RWPE1 (cell line): ENCODE results near the gene LHX2.

Experiments
- CTCF ChIA-PET: fragments of 350-600 bp; sonication (Branson Sonifier 250); formaldehyde crosslinking; extraction: SDS; loops from one replicate; lab custom pipeline; 2021; lab: Yijun Ruan, JAX
- POLR2A ChIA-PET: fragments of 400-600 bp; formaldehyde crosslinking; extraction: SDS; loops from one replicate; lab custom pipeline; 2020; ENCODE audit warnings: antibody characterized with exemption; ENCODE audit not compliant: low non-redundant PET; lab: Yijun Ruan, JAX
- DNase-seq: peaks from one replicate; pipeline ENCODE4 v3.0.0; 2012; ENCODE audit warnings: low spot score
- H3K27ac ChIP-seq: fragments of 450-650 bp; 2 replicates; pipeline ENCODE4 v1.5.1; 2017
- TF ChIP-seq, protein P1 (sequence below): fragments of 450-650 bp; conservative IDR thresholded peaks from 2 replicates; pipeline ENCODE4 v1.5.1; 2017; ENCODE audit warnings: low read depth, mild to moderate bottlenecking

LHX2 gene

DNA sequence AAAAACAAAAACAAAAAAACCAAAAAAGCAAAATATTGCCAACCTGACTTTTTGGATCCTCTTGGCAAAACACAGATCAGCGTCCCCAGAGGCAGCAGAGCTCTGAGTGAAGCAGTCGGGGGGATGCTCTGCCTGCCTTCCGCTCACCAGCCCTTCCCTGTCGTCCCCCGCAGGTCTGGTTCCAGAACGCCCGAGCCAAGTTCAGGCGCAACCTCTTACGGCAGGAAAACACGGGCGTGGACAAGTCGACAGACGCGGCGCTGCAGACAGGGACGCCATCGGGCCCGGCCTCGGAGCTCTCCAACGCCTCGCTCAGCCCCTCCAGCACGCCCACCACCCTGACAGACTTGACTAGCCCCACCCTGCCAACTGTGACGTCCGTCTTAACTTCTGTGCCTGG, 20.7 kb downstream of the LHX2 start:
- TF ChIP-seq, protein P1, sequence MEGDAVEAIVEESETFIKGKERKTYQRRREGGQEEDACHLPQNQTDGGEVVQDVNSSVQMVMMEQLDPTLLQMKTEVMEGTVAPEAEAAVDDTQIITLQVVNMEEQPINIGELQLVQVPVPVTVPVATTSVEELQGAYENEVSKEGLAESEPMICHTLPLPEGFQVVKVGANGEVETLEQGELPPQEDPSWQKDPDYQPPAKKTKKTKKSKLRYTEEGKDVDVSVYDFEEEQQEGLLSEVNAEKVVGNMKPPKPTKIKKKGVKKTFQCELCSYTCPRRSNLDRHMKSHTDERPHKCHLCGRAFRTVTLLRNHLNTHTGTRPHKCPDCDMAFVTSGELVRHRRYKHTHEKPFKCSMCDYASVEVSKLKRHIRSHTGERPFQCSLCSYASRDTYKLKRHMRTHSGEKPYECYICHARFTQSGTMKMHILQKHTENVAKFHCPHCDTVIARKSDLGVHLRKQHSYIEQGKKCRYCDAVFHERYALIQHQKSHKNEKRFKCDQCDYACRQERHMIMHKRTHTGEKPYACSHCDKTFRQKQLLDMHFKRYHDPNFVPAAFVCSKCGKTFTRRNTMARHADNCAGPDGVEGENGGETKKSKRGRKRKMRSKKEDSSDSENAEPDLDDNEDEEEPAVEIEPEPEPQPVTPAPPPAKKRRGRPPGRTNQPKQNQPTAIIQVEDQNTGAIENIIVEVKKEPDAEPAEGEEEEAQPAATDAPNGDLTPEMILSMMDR: no peak
- H3K27ac ChIP-seq: no peak overlapping the region
- ChIA-PET POLR2A (no interaction called here), CTCF (interaction anchor here (0.6 to 1.8 kb wide), 3 partner anchors 9 to 683 kb away, joined by 3 to 8 read pairs (median 4); no protein-coding TSS in a partner anchor)
- DNase-seq: no peak

DNA sequence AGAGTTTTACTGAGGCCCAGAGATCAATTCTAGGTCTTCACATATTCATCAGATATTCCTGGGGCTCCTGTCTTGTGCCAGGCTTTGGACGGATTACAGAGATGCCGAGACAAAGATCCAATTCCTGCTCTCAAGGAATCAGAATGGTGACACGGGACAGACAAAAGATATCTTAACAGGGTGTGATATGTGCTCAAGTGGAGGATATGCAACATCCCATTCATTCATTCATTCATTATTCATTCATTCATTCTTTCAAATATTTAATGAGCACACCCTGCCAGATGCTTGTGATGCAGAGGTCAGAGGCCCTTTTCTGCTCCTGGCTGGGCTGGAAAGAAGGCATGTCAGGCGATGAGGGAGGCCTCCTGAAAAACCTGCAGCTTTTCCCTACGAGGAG, 21.8 kb downstream of the LHX2 start:
- TF ChIP-seq, protein P1: no peak
- DNase-seq: no peak
- ChIA-PET CTCF (no interaction called here), POLR2A (no interaction called here)
- no peak overlapping the region for H3K27ac ChIP-seq

DNA sequence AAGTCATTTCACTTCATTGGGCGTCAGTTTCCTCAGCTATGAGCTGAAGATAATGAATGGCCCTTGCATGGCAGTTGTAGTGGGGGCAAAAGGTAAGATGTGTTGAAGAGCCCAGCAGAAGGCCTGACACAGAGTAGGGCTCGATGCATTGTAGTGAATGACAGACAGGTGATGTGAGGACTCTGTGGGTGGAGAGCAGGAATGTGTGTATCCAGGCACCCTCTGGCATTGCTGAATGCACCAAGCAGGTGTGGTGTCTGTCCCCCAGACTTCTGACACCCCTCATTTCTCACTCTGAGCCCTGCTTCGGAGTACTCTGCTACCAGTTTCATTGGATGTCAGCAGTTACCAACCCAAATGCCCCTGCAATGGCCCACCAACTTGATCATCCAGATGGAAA, 22.4 kb downstream of the LHX2 start:
- POLR2A ChIA-PET: no interaction called here
- TF ChIP-seq, protein P1: no peak
- CTCF ChIA-PET: no interaction called here
- DNase-seq: no peak
- no peak overlapping the region for H3K27ac ChIP-seq

DNA sequence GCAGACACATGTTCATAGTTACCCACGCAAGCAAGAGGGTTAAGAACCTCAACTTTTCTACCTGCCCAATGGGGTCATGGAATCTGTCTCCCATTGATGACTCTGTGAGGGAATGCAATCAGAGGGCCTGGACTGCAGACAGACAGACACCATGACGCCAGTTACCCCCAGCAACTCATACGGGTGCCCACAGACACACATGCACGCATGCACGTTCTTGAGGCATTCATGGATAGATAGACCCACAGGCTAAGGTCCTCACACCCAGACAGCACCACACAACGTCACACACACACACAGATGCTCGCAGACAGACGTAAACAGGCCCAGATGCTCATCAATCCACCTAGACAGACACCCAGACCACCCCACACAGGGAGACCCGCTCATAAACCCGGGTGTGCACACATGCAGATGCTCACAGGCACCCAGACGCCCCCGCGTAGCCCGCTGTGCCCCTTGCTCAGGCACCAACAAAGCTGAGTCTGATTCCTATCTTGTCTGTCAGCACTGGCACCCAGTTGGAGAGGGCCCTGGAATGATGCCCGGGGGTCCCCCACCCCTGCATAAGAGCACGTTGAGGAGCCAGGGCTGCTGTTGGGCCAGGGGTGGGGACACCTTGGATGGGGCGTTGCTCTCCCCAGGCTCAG, 23.6 kb downstream of the LHX2 start:
- ChIA-PET CTCF (no interaction called here), POLR2A (no interaction called here)
- no peak for DNase-seq
- no peak overlapping the region for H3K27ac ChIP-seq
- TF ChIP-seq, protein P1: no peak

DNA sequence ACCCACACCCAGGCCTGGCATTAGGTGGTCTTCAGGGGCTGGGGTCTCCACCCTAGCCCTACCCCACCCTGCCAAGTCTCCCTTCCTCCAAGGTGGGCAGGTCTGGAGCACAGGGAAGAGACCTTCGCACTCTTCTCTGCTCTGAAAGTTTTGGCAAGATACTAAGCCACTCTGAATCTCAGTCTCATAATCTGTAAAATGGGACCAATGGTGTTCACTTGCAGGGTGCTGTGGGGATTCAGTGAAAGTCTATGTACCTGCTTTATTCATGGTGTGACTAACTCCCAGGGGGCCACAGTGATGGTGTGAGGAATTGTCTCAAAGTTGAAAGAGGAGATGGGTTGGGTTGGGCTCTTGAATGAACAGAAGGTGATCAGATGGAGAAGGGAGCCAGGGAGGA, 25.0 kb downstream of the LHX2 start:
- no peak overlapping the region for H3K27ac ChIP-seq
- ChIA-PET POLR2A (no interaction called here), CTCF (no interaction called here)
- TF ChIP-seq, protein P1: no peak
- no peak for DNase-seq

DNA sequence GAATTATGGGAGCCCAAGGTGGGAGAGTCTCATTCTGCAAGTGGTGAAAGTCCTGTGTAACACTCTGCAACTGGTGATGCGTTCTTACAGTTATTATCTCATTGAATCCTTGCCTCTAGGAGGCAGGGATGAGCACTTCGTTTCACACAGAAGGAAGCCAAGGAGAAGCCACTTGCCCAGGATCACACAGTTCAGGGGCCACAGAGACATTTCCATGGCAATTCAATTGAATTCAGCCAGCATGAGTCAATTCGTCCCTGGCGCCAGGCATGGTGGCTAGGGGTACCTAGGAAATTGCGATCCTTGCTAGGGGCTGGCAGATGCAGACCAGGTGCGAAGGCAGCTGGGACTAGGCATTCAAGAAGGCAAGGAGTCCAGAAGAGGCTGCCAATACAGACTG, 26.2 kb downstream of the LHX2 start:
- DNase-seq: no peak
- POLR2A ChIA-PET: no interaction called here
- CTCF ChIA-PET: interaction anchor here (0.6 kb wide), 1 partner anchor 85 kb away, joined by 10 read pairs; no protein-coding TSS in a partner anchor
- TF ChIP-seq, protein P1: no peak
- H3K27ac ChIP-seq: no peak overlapping the region
